GM19099 (cell line): Measurements from ENCODE around the gene DCANP1.

Source experiments
- POLR2A ChIP-seq: IDR thresholded peaks from 3 replicates; pipeline ENCODE4 v1.6.1; 2011; ENCODE audit warnings: low read depth; ENCODE audit not compliant: insufficient read length; ENCODE audit errors: extremely low read depth

DCANP1 gene, protein sequence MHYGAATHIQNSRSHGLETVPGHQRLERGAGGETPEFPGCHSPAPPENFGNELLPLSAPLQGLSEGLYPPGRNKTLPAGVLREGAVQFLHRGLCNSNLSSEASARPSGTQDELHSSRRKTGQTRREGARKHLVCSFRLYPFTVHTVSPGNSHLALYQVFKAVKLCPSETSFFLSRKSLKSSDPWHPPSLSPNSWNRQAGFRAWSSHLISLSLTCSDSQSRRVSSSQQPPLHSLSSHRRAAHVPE

DNA sequence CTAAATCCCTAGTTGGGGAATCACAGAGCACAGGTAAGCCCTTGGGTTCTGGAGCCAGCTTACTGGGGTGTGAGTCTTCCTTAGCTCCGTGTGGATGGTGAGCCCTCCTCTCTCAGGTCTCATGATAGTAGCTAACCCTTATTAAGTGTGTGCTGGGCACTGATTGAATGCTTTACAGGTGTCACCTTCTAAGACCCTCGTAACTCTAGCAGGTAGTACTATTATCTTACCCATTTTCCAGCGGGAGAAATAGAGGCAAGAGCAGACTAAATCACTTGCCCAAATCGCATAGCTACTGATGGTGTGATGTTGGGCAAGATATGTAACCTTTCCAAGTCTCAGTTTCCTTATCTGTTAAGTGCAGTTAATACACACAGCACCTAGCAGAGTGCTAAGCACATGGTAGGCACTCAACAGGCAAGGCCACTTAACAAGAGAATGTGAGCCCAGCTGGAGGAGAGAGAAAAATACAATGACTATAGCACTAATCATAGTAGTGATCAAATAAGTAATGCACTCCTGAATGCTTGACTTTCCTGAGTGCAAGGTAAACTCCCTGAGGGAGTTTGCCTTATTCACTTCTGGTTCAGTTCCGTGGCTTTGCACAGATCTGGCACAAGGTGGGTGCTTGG lies at the start of gene DCANP1:
TSS of gene DCANP1 (minus strand) at position 51 of the 632 bp plus-strand sequence. CDS start 240 bp downstream, outside the sequence.
- no peak for TF ChIP-seq POLR2A

DNA sequence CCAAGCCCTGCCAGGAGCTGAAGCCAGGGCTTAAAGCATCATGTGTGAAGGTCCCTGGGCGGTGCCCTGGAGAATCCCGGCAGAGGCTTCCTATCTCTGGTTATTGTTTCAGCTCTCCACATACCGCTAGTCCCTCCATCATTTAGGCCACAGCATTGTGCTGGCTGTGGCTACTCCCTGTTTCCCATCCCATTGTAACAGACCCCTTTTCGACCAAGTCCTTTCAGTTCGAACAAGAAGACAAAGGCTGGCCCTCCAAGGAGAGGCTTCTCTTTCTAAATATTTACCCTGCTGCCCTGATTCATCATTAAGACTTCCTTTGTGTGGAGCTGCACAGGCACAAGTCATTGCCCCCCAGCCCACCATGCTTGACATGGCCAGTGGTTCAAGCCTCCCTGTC lies 47.0 kb upstream of the DCANP1 start:
- no peak for TF ChIP-seq POLR2A

DNA sequence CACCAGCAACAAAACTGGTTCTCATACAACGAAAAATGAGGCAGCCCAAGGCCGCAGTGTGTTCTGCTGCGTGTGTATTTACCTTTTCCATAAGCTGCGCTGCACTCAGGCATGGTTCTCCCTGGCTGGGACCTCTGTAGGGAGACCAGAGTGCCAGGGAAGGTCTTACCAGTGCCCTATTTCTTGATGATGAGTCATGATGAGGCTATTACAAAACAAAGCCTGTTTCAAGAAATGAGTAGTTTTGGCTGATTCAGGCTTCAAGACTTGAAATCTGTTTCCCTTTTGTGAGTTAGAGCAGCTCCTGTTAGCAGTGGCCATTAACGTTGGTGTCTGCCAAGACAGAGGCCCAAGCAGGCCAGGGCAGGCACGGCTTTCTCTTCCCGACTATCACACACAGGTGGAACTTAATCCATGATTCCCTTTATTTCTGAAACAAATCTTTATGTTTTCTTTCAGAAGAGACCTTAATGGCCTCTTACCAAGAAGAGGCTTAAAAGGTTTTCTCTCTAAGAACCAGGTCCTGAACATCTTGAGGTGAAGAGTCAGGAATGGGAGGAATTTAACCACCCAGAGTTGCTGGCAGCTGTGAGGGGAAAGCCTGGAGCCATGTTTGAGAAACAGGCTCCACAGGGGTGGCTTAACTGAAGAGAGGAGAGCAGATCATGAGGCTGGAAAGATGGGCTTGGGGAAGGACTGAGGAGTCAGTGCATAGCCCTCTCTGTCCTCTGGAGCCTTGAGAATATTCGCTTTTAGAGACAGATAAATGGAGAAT lies 46.4 kb upstream of the DCANP1 start:
- TF ChIP-seq POLR2A, result no peak

DNA sequence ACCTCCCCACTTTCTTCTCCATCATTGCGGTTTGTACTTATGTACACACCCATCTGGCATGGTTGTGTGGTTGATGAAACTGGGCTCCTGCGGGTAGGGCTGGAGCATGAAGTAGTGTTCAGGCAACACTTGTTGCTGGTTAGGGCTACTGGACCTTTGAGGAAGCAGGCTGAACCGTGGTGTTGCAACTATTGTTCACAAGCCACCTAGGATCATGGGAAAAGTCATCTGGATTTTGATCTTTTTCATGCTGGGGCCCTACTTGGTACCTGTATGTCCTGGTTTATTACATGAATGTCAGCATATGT lies 45.1 kb upstream of the DCANP1 start:
- no peak for TF ChIP-seq POLR2A

DNA sequence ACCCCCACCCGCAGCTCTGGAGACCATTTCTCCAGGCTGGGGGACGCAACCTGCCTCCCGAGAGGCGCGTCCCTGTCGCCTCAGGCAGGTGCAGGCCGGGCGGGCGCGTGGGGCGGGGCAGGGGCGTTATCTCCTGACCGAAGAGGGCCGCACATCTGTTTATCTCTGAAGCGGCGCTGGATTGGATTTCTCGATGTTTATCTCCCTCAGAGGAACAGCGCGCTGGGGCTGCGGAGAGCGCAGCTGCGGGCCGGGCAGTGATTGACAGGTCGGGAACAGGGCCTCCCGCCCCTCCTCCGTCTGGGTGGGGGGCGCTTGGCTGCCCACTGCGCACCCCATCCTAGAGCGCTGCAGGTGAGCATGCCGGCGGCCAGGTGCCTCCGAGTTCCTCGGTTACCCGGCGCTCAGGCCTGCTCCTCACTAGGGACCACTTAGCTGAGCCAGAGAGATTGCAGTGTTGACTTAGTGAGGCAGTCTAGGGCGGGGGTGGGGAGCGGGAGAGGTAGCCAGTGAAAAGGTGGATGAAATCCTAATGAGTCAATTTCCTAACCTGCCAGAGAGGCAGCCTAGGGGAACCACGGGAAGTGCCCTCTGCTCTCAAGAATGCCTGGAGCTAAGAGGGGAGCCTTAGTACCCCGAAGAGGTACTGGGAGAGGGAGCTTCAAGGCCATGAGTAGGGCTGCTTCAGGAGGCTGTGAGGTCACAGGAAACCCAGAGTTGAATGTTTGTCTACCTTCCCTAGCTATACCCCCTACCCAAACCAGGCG lies 44.6 kb upstream of the DCANP1 start:
- TF ChIP-seq POLR2A, result no peak

DNA sequence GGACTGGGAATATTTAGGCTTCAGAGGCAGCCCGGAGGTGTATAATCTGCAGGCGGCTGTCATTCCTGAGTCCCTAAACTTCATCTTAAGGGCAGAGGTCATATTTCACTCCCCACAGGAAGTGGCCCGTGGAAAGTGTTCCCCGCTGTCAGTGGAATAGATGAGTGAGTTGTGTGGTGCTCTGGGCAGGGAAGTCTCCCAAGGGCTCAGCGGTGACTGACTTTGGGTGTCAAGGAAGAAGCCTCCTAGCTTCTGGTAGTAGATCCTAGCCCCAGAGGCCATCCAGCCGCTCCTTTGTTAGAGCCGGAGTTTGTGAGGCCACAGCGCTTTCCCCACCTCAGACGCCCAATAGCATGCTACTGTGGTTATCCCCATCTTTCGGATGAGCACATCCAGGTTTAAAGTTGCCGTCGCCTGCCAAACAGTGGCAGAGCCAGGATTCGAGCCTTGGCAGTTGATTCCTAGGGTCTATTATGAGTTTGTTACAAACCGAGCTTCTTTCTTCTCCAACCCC lies 43.9 kb upstream of the DCANP1 start:
- TF ChIP-seq POLR2A, result no peak

DNA sequence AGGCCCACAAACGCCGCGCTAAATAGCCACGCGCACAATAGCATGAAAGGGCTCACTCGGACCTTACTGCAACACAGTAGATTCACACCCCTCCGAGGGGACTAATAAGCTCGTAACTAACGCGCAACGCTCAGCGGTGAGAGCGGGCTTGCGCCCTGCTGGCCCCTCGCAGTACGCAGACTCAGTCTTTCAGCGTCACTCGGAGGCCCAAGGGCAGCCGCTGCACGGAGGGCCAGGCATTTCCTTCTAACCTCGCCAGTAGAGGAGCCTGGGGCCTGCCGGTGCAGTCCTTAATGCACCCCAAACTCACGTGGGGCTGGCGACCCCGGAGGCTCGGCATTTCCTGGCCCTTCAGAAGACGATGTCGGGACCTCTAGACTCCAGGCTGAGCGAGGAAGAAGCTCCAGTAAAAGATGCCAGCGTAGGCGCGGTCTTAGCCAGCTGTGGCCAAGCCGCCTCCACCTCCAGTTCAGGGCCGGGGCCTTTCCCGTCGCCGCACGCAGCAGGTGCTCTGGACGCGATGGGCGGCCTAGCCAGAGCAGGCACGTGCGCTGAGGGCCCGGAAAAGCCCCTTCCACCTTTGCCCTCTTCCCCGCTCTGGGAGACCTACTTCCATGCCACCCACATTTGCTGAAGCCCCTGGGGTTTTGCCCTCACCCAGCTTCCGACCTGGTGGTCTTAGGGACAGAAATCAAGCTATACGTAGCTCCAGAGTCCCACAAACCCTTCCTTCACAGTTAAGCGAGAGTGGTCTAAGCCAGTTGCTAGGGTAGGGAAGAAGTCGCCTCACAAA lies 43.3 kb upstream of the DCANP1 start:
- TF ChIP-seq POLR2A, result no peak

DNA sequence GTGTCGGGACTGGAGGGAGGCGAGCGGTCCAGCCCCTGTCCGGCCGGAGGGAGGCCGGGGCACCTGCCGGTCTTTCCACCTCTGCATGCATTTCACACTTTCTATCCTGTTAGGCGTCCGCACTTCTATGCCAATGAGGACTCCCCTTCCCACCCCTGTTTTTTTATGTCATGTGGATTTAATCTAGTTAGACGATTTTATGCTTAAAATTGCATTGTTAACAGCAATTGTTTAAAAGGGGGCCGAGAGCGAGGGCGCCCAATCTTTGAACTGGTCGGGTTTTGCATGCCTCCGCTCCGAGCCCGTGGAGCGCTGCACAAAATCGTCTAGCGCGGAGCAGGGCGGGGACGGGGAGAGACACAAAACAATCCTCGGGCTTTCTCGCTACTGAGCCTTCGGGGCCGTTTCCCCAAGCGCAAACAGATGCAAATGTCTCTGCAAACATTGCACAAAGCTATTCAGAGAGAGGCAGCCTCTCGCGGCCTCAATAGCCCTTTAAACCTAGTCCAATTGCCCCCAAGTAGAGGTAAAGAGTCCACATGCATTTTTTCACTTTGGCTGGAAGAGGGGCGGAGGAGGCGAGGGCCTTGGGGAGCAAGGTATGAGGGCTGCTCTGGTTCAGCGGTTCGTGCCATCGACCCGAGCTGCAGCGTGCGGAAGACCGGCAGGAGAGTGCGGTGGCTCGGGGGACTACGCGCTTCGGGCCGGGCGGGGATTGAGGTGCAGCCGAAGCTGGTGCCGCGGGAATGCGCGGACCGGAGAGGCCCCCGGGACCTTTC lies 42.5 kb upstream of the DCANP1 start:
- TF ChIP-seq POLR2A, result no peak

DNA sequence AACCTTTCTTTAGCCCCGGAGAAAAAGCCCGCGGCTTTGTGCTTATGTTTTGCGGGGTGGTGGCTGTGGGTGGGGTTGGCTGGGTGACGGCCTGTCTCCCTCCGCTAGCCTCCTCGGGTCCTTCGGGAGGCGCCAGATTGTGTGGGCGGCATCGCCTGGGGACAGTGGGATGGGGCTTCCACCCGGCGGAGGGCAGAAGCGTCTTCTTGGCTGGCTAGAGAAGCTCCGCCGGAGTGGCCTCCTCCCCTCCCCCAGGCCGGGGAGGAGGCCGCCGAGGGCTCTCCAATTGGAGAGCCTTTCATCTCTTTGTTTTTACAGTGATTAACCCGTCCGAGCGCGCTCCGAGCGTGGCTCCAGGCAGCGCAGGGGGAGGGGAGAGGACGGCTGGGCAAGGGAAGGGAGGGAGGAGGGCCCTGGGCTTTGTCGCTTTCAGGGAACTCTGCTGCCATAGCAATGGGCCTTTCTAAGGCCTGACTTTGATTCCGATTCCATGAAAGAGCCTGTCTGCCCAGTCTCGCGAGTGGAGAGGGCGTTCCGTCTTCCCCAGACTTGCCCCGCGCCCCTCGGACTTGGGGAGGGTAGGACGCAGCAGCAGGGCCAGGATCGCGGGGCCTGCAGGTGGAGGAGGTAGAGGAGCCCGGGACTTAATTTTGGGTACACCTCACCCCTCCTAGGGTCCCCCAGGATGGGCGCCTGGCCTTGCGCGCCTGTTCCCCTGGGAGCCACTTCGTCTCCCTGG lies 41.7 kb upstream of the DCANP1 start:
- TF ChIP-seq POLR2A, result no peak

DNA sequence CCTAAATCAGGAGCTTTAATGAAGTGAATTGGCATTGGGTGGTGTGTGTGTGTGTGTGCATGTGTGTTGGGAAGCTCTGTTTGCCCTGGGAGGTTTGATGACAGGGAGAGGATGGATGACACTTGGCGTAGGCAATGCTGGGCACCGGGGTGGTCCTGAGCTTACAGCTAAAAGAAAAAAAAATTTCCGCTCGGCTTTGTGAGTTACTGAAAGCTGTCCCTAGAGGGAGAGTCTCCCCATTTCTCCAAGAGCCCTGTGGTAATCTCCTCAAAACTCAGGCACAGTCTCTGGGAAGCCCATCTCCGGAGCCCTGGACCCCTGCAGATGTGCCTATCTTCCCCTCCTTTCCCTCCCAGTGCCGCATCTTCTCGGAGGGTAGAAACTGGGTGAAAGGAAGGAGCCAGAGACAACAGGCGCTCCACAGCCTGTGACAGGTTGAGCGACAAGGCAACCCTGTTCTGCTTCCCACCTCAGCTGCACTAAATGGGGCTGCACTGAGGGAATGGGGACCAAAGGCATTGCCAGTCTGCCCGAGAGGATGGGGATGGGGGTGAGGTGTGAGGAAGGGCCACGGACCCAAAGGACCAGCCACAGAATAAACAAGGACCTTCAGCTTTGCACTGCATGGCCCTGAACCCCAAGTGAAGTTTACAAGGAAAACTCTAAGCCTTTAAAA lies 40.8 kb upstream of the DCANP1 start:
- TF ChIP-seq POLR2A, result no peak

DNA sequence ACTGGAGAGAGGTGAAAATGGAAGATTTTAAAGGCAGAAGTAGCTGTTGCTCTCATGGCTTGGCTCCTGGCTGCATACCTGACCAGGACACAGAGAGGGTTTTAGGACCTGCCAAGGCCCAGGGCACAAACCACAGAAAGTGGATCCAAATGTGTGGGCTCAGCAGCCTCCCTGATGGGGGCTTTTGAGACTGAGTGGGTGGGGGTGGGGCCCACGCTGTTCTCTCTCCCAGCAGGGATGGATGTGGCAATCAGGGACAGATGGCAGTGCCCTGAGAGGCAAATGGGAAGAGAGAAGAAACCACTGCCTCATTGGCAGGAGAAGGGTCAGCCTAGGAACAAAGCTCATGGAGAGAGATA lies 39.9 kb upstream of the DCANP1 start:
- TF ChIP-seq POLR2A, result no peak
